IMR-90 (cell line): ENCODE data around the gene PAX5.

ENCODE experiments used
- MXI1 ChIP-seq: IDR thresholded peaks from 2 replicates; pipeline ENCODE4 v1.6.1; 2012; ENCODE audit warnings: low read depth, mild to moderate bottlenecking, low read length, moderate library complexity, borderline replicate concordance
- RAD21 ChIP-seq: IDR thresholded peaks from 2 replicates; pipeline ENCODE4 v1.6.1; 2012; ENCODE audit warnings: low read length, improper control_type of control experiment
- TF ChIP-seq, protein P1 (sequence below): conservative IDR thresholded peaks from 2 replicates; pipeline ENCODE4 v1.5.1; 2012; ENCODE audit warnings: mild to moderate bottlenecking, low read depth, low read length, improper control_type of control experiment

DNA sequence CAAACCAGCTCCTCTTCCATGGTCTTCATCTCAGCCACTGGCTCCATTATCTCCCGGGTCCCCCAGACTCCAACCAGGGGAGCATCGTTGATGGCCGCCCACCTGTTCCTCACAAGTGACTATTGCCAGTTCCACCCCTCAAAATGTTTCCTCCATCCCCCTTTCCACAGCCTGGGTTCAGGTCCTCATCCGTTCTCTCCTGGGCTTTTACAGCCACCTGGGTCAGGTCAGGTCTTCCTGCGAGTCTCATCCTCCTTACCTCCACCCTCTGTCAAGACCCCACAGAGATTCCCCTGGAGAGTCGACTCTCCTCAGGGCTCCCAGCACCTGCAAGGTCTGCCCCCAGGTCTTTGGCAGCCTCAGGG is 133.2 kb downstream of the PAX5 start:
- TF ChIP-seq RAD21, result no peak
- TF ChIP-seq, protein P1, sequence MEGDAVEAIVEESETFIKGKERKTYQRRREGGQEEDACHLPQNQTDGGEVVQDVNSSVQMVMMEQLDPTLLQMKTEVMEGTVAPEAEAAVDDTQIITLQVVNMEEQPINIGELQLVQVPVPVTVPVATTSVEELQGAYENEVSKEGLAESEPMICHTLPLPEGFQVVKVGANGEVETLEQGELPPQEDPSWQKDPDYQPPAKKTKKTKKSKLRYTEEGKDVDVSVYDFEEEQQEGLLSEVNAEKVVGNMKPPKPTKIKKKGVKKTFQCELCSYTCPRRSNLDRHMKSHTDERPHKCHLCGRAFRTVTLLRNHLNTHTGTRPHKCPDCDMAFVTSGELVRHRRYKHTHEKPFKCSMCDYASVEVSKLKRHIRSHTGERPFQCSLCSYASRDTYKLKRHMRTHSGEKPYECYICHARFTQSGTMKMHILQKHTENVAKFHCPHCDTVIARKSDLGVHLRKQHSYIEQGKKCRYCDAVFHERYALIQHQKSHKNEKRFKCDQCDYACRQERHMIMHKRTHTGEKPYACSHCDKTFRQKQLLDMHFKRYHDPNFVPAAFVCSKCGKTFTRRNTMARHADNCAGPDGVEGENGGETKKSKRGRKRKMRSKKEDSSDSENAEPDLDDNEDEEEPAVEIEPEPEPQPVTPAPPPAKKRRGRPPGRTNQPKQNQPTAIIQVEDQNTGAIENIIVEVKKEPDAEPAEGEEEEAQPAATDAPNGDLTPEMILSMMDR, result no peak
- TF ChIP-seq MXI1, result no peak
